Sigmoid colon (tissue), 7 donors: ENCODE measurements around the gene SMTNL2. TPM values are rescaled to one million over a fixed set of nuclear protein-coding genes. Genes with fewer than 3 reads are reported as not detected.

Experiments used
- DNase-seq: peaks from one replicate; pipeline ENCODE4 v3.0.0-alpha.2; 2019
- H3K27ac ChIP-seq, 4 donors: fragments of 200-600 bp; sonication (generic); one replicate each; pipeline ENCODE4 v1.5.1; 2016 to 2019; ENCODE audit warnings: mild to moderate bottlenecking in 1 of 4
- H3K27me3 ChIP-seq, 3 donors: fragments of 200-600 bp; sonication (generic); one replicate each; pipeline ENCODE4 v1.5.1; 2019; ENCODE audit warnings: mild to moderate bottlenecking in 1 of 3
- H3K36me3 ChIP-seq, 4 donors: fragments of 200-600 bp; sonication (generic); one replicate each; pipeline ENCODE4 v1.5.1; 2016 to 2019
- H3K4me1 ChIP-seq, 4 donors: fragments of 200-600 bp; sonication (generic); one replicate each; pipeline ENCODE4 v1.5.1; 2017 to 2019
- H3K4me3 ChIP-seq, 4 donors: fragments of 200-600 bp; sonication (generic); one replicate each; pipeline ENCODE4 v1.5.1; 2017 to 2019; ENCODE audit warnings: mild to moderate bottlenecking in 2 of 4, moderate library complexity in 1 of 4
- H3K9me3 ChIP-seq, 4 donors: fragments of 200-600 bp in 3 of 4; sonication (generic) in 3 of 4; one replicate each; pipeline versions ENCODE4 v1.5.1 to v1.6.1; 2013 to 2019
- EP300 ChIP-seq, 4 donors: sonication (generic); formaldehyde crosslinking; IDR thresholded peaks; one replicate each; pipeline ENCODE4 v1.6.1; 2017; ENCODE audit warnings: antibody characterized with exemption in 4 of 4
- POLR2A ChIP-seq, 2 donors: fragments of 450-650 bp; IDR thresholded peaks; one replicate each; pipeline ENCODE4 v1.6.1; 2016; ENCODE audit warnings: antibody characterized with exemption in 2 of 2, mild to moderate bottlenecking in 2 of 2, moderate library complexity in 2 of 2
- POLR2AphosphoS5 ChIP-seq, 4 donors: sonication (generic); formaldehyde crosslinking; IDR thresholded peaks; one replicate each; pipeline ENCODE4 v1.6.1; 2017; ENCODE audit warnings: antibody characterized with exemption in 4 of 4
- WGBS, 2 donors: extraction: QIAGEN DNeasy Blood & Tissue Kit; methylation state at CpG; one replicate each; pipeline ENCODE4 v1.1.7; 2013; 5-methylcytosine and 5-hydroxymethylcytosine counted together
- intact Hi-C: fragments of 100-400 bp; cut with DNase I; formaldehyde crosslinking; loops from one replicate; pipeline ENCODE4 v1.15.1; 2023
- polyA plus RNA-seq, 3 donors: library from polyadenylated mRNA; stranded (reverse); fragments of 200-250 nt; gene quantifications; one replicate each; pipeline ENCODE4 v1.2.3, GENCODE V29; 2013
- total RNA-seq, 4 donors: library from RNA; depleted of rRNA; stranded (reverse); fragments of >200 nt; gene quantifications; one replicate each; pipeline ENCODE4 v1.1.0, GENCODE V29; 2016
- TF ChIP-seq, protein P1 (sequence below), 4 experiments: fragments of 450-650 bp in 3 of 4; fragments of 200-600 bp in 1 of 4; IDR thresholded peaks; one replicate each; pipeline ENCODE4 v1.5.1; 2016 to 2019; ENCODE audit warnings: antibody characterized with exemption in 4 of 4, mild to moderate bottlenecking in 3 of 4, moderate library complexity in 2 of 4
- donor health status: healthy with polysubstance abuse.
- donor health status: Bipolar disorder and iron deficiency.
- donor health status: healthy.

The SMTNL2 gene
- total and polyA plus RNA-seq, 7 donors = 0.33 to 1.9 (median 0.99) TPM; not detected in 1

DNA sequence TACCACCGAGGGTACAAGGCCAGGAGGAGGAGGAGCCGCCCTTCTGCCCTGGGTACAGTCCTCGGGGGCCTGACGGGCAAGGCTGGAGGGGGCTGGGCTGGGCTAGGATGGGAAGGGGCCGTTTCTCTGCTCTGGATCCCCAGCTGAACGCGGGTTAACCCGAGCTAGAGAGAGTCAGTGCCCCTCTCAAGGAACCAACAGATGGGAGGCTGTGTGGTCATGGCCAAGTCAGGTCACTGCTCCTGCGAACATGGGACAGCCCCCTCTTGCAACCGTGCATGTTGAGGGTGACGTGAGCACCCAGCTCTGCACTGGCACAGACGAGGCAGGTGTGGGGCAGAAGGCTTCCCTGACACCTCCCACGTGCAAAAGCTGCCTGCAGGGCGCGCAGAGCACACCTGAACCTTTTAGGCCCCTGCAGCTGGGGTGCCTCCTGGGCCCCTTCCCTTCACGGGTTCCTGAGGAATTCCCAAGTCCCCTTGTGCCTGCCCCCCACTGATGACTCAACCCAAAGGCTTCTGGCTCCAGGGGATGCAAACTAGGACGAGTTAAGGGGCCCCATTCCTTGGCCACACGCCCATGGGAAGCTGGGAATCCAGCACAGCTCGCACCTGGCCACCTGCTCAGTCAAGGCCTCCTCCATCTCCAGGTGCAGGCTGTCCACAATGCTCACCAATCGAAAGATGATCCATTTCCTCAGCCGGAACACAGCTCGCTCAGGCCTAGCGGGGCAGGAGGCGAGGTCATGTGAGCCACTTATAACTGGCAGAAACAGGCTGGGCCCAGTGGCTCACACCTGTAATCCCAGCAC is 35.4 kb upstream of the SMTNL2 start:
- H3K9me3 ChIP-seq = no peaks in the 10 kb centered on the region
- peaks cover 0 to 4% (median 3%) of the 10 kb centered on the region in 4 donors for H3K4me1 ChIP-seq
- peaks cover 4 to 97% (median 65%) of the 10 kb centered on the region in 4 donors for H3K36me3 ChIP-seq
- no peaks in the 10 kb centered on the region for H3K27me3 ChIP-seq
- DNase-seq = peak; percentile 54
- 88 to 90% methylated on average over 24 of the region's 24 CpGs for WGBS, 2 donors
- intact Hi-C loops = no loop called here
- H3K4me3 ChIP-seq = no peak overlapping the region
- TF ChIP-seq POLR2A (IDR thresholded peaks at IDR 0.05) (no peak), EP300 (IDR thresholded peaks at IDR 0.05) (no peak), POLR2AphosphoS5 (IDR thresholded peaks at IDR 0.05) (no peak)
- TF ChIP-seq, protein P1, sequence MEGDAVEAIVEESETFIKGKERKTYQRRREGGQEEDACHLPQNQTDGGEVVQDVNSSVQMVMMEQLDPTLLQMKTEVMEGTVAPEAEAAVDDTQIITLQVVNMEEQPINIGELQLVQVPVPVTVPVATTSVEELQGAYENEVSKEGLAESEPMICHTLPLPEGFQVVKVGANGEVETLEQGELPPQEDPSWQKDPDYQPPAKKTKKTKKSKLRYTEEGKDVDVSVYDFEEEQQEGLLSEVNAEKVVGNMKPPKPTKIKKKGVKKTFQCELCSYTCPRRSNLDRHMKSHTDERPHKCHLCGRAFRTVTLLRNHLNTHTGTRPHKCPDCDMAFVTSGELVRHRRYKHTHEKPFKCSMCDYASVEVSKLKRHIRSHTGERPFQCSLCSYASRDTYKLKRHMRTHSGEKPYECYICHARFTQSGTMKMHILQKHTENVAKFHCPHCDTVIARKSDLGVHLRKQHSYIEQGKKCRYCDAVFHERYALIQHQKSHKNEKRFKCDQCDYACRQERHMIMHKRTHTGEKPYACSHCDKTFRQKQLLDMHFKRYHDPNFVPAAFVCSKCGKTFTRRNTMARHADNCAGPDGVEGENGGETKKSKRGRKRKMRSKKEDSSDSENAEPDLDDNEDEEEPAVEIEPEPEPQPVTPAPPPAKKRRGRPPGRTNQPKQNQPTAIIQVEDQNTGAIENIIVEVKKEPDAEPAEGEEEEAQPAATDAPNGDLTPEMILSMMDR (IDR thresholded peaks at IDR 0.05) = no peak
- no peak overlapping the region for H3K27ac ChIP-seq

DNA sequence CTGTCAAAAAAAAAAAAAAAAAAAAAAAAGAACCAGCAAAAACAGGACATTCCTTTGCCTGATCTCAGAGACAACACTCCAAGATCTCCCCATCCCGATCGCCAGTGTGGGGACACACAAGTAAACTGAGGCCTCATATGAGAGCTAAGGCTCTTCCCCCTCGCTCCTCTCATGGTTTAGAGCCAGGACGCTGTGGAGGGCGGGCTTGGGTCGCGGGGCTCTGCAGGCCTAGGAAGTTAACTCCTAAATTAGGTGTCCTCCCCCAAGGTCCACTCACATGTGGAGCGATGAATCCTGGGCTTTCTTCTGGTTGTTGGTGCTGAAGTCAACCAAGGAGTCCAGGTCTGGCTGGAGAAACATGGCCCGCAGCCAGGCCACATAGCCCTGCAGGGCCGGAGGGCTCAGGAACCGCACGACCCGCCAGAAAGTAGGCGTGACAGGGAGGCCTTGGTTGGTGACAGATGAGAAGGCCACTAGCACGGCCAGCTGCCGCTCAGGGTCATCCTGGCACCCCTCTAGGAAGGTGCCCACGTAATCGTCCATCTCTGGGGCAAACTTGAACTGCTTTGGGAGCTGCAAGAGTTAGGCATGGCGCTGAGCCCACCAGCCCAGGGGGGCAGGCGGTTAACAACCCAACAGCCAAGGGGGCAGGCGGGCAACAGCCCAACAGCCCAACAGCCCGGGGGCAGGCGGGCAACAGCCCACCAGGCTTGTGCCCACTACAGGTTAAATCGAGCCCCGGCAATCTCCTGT is 34.4 kb upstream of the SMTNL2 start:
- peaks cover 0 to 14% (median 12%) of the 10 kb centered on the region in 4 donors for H3K4me1 ChIP-seq
- H3K4me3 ChIP-seq = no peak overlapping the region
- no peaks in the 10 kb centered on the region for H3K27me3 ChIP-seq
- DNase-seq = peak; percentile 62
- intact Hi-C loops = no loop called here
- peaks cover 4 to 87% (median 55%) of the 10 kb centered on the region in 4 donors for H3K36me3 ChIP-seq
- H3K9me3 ChIP-seq = no peaks in the 10 kb centered on the region
- WGBS, 2 donors = 94 to 95% methylated on average over 25 of the region's 25 CpGs
- H3K27ac ChIP-seq = no peak overlapping the region
- TF ChIP-seq POLR2AphosphoS5 (IDR thresholded peaks at IDR 0.05) = no peak
- TF ChIP-seq EP300 (IDR thresholded peaks at IDR 0.05) = no peak
- no peak for TF ChIP-seq POLR2A (IDR thresholded peaks at IDR 0.05)
- TF ChIP-seq, protein P1 (IDR thresholded peaks at IDR 0.05) = no peak

DNA sequence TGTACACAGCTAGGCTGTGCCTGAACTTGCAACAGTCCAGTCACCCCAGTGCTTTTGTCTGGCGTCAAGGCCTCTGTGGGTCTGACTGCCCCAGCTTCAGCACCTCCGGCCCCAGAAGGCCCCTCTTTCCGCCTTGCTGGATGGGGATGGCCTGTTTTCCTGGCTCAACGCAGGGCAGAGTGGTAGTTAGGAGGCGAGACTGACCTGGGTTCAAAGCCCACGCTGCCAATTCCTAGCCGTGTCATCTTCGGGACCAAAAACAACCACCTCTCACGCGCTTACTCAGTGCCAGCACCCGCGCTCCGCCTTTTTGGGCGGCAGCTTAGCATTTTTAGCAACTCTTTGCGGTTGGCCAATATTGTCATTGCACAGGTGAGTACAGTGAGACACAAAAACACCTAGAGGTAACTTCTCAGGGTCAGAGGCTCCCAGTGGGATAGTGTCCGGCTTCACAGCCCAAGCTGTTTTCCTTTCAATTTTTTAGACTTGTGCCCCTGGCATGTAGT is 33.7 kb upstream of the SMTNL2 start:
- Histone ChIP-seq H3K4me1 (peaks cover 0 to 15% (median 12%) of the 10 kb centered on the region in 4 donors), H3K4me3 (no peak overlapping the region), H3K9me3 (no peaks in the 10 kb centered on the region), H3K27ac (no peak overlapping the region), H3K36me3 (peaks cover 4 to 81% (median 50%) of the 10 kb centered on the region in 4 donors), H3K27me3 (no peaks in the 10 kb centered on the region)
- no peak for TF ChIP-seq POLR2AphosphoS5 (IDR thresholded peaks at IDR 0.05)
- TF ChIP-seq, protein P1 (IDR thresholded peaks at IDR 0.05) = no peak
- no peak for TF ChIP-seq EP300 (IDR thresholded peaks at IDR 0.05)
- TF ChIP-seq POLR2A (IDR thresholded peaks at IDR 0.05) = no peak
- 96 to 98% methylated on average over 16 of the region's 16 CpGs for WGBS, 2 donors
- DNase-seq = no peak
- intact Hi-C loops = no loop called here

DNA sequence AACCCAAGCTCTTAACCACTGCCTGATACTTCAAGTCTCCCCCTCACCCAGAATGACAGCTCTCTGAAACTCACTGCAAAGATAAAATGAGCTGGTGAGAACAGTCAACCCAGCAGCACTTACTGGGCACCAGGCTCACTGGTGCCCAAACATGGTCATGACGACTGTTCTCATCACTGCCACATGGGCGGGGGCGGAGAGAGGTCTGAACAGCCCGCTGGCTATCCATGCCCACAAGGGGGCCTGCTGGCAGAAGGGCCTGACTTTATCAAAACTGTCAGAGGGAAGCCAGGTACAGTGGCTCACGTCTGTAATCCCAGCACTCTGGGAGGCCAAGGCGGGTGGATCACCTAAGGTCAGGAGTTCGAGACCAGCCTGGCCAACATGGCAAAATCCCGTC is 33.2 kb upstream of the SMTNL2 start:
- WGBS, 2 donors = 86 to 90% methylated on average over 8 of the region's 8 CpGs
- H3K36me3 ChIP-seq = peaks cover 4 to 77% (median 45%) of the 10 kb centered on the region in 4 donors

More for the DNA sequence above, 33.2 kb upstream of the SMTNL2 start:
- no peaks in the 10 kb centered on the region for H3K27me3 ChIP-seq
- no peaks in the 10 kb centered on the region for H3K9me3 ChIP-seq
- TF ChIP-seq EP300 (IDR thresholded peaks at IDR 0.05) (no peak), POLR2A (IDR thresholded peaks at IDR 0.05) (no peak), POLR2AphosphoS5 (IDR thresholded peaks at IDR 0.05) (no peak)
- TF ChIP-seq, protein P1 (IDR thresholded peaks at IDR 0.05) = no peak
- no peak overlapping the region for H3K27ac ChIP-seq
- DNase-seq = no peak
- intact Hi-C loops = no loop called here
- no peak overlapping the region for H3K4me3 ChIP-seq
- peaks cover 0 to 21% (median 18%) of the 10 kb centered on the region in 4 donors for H3K4me1 ChIP-seq
